Articular chondrocyte of knee joint (primary cell): ENCODE measurements around the gene ABCA3. TPM values are rescaled to one million over a fixed set of nuclear protein-coding genes. Genes with fewer than 3 reads are reported as not detected.

ENCODE experiments used
- small RNA-seq: library from RNA; depleted of rRNA; stranded (forward); fragments of <200 nt; gene quantifications from one replicate; pipeline ENCODE3, GENCODE V24; 2012
- total RNA-seq: library from RNA; depleted of rRNA; stranded (reverse); fragments of >200 nt; gene quantifications from 2 replicates; pipeline ENCODE4 v1.2.3, GENCODE V29; 2012

ABCA3 gene
- total RNA-seq: 1.6 and 2.5 TPM in 2 replicates

DNA sequence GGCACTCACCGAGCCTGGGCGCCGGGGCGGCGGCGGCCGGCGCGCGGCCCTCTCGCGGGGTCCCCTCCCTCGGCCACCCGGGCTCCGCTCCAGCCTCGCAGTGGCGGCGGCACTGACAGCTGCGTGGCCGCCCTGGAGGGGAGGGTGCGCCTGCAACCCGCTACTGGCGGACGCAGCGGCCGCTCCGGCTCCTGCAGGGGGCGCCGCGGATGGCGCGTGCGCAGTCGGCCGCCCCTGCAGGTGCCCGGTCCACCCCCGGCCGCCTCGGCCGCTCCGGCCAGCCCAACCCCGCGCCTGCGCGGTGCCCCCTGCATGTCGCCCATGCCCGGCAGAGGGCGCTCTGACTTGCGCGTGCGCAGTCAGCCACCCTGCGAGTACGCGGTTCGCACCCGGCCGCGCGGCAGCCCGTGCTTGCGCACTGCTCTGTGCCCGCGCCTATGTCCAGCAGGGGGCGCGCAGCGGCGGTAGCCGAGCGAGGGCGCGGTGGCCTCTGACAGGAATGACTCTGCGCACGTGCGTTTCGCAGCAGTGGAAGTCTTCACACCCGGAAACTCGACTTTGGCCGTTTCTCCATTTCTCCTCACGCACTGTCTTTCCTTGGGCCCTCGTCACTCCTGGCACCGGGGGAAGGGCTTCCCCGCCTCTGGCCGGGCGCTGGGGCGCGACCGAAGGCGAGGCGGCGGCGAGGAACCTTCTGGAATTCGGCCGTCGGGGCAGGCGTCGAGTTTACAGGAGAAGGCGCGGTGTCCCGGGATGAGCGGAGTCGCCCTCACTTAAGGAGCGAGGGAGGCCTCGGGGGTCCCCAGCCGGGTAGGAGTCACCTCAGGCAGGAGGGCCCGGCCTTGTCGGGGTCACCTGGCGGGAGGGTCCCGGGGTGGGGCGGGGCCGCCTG is at the start of gene ABCA3:
ABCA3 (minus strand) TSS at position 165 of the 892 bp plus-strand sequence. CDS start 14,262 bp downstream, outside the sequence.

DNA sequence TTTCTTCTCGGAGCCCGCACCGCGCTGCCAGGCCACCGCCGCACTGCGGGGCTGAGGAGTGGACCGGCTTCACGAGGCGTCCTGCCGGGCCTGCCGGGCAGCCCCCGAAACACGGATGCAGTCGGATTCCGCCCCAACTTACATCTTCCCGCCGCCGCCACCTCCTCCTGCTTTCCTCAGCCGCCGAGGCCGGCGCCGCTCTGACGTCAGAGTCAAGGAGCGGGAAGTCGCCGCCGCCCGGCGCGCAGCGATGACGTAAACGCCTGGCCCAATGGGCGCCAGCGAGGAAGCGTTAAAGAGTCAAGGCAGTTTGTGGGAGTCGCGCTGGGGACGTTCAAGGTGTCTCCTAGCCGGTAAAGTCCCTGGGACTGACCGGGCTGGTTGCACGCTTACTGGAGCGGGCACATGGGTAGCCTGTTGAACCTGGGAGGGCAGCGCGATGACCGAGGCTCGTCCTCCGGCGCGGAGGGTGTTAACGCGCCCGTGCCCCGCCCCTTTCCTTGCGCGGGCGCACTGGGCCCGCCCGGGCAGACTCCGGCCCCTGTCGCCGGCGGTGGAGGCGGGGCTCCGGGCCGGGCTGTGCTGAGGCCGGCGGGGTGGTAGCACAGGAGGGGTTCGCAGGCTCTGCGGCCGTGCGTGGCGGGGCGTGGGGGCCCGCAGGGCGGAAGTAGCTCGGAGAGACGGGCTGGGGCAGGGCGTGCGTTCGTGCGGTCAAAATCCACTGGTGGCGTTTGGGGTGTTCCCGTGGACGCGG is 72.4 kb downstream of the ABCA3 start, which contains the start of gene RNPS1:
RNPS1 (minus strand) TSS at position 214 of the 754 bp plus-strand sequence. CDS start 3,483 bp downstream, outside the sequence.

DNA sequence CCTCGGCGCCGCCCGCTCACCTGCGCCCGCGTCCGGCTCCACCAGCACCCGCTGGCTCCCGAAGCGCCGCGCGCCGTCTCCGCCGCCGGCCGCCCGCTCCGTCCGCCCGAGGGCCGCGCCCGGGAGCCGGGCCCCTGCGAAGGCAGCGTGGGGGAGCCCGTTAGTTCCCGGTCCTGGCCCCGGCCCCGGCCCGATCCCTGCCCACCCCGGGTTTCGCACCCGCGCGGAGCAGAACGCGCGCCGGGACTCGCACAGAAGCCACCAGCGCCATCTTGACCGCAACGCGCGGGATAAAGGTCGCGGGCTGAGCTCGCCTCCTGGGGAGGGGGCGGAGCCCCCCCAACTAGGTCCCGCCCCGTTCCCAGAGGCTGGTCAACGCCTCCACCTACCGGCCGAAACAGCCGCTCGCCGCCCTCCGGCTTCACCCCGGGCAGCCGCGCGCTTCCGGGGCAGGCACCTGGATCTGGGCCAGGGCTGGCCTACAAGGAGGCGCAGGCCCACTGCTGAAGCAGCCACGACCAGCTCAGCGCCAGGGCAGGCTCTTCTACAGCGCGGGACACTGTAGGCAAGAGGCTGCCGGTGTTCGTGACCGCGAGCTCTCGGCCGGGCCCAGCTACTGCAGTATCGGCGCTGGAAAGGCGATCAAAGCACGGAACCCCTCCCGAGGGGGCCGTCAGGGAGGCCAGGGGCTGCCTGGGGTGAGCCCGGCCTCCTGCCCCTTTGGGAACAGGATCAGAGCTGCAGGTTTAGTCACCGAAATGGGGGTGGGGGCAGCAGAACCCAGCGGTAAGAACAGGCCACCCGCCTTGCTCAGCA is 89.0 kb downstream of the ABCA3 start, which contains the start of gene ECI1:
ECI1 (minus strand) TSS at position 292 of the 816 bp plus-strand sequence; CDS start at position 271, 21 bp downstream.

DNA sequence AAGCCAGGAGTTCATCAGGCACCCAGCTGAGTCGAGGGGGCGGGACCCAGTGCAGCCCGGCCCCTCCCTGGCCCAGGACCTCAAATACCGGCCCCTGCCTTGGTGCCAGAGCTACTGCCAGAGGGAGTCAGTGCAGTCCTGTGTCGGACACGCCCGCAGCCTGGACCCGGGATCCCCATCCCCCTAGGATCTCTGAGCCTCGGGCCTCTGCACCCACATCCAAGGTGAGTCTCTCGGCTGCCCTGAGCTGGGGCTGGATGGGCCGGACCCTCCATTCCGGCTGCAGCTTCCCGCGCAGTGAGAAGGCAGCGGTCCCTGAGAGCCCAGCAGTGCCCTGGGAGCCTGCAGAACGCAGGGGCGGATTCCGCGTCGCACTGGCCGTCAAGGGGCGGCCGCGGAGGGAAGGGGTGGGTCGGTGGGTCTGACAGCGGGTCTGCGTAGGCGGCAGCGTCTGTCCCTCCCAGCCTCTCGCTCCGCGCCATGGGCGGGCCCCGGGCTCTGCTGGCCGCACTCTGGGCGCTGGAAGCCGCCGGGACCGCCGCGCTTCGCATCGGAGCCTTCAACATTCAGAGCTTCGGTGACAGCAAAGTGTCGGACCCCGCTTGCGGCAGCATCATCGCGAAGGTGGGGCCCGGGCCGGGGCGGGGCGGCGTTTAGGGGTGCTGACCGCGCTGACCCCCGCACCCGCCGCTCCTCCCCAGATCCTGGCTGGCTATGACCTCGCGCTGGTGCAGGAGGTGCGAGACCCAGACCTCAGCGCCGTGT is 104.0 kb downstream of the ABCA3 start, which contains the start of gene DNASE1L2:
DNASE1L2 (plus strand) TSS at position 108 of the 765 bp plus-strand sequence; CDS start at position 481, 373 bp downstream.

Small RNAs within 50 kb of the gene (small RNA-seq; reads per million reads assigned to genes)
- 0.61 reads per million, percentile 20 among the genes with 10 or more reads in this experiment for gene MIR3677
- gene MIR4717: not detected

Other genes with a start within 250 kb of the ABCA3 start
- 95.7 and 99.2 TPM in 2 replicates for gene PKD1, start 204.8 kb downstream of the ABCA3 start, total RNA-seq
- gene RAB26, start 192.1 kb downstream of the ABCA3 start, total RNA-seq: 0.65 and 0.86 TPM in 2 replicates
- 39.1 and 48.7 TPM in 2 replicates for gene TRAF7, start 184.9 kb downstream of the ABCA3 start, total RNA-seq
- gene CASKIN1, start 144.1 kb downstream of the ABCA3 start, total RNA-seq: under 0.01 TPM in 2 replicates
- gene MLST8, start 135.3 kb downstream of the ABCA3 start, total RNA-seq: 28.4 and 34.1 TPM in 2 replicates
- gene BRICD5, start 129.9 kb downstream of the ABCA3 start, total RNA-seq: 0.22 and 0.91 TPM in 2 replicates
- gene PGP, start 125.9 kb downstream of the ABCA3 start, total RNA-seq: 5.7 and 6.1 TPM in 2 replicates
- 16.1 and 18.6 TPM in 2 replicates for gene E4F1, start 117.1 kb downstream of the ABCA3 start, total RNA-seq
- 0.22 and 0.26 TPM in 2 replicates for gene DNASE1L2, start 104.3 kb downstream of the ABCA3 start, total RNA-seq
- gene ECI1, start 89.1 kb downstream of the ABCA3 start, total RNA-seq: 27.0 and 32.5 TPM in 2 replicates
- gene RNPS1, start 72.6 kb downstream of the ABCA3 start, total RNA-seq: 69.3 and 85.8 TPM in 2 replicates
- gene CCNF, start 88.7 kb upstream of the ABCA3 start, total RNA-seq: 9.9 and 11.9 TPM in 2 replicates
- 1.8 TPM in 2 replicates for gene TEDC2, start 119.4 kb upstream of the ABCA3 start, total RNA-seq
- 0.13 and 0.76 TPM in 2 replicates for gene NTN3, start 130.6 kb upstream of the ABCA3 start, total RNA-seq
- 14.3 and 17.1 TPM in 2 replicates for gene TBC1D24, start 134.4 kb upstream of the ABCA3 start, total RNA-seq
- 31.6 and 35.9 TPM in 2 replicates for gene ATP6V0C, start 173.2 kb upstream of the ABCA3 start, total RNA-seq
- gene AMDHD2, start 179.6 kb upstream of the ABCA3 start, total RNA-seq: 28.1 and 36.8 TPM in 2 replicates
- gene CEMP1, start 190.7 kb upstream of the ABCA3 start, total RNA-seq: not detected in 2 replicates
- gene PDPK1, start 197.3 kb upstream of the ABCA3 start, total RNA-seq: 17.2 and 20.6 TPM in 2 replicates